Frontal cortex (tissue), 4 donors: ENCODE results near the gene TJAP1. TPM values are rescaled to one million over a fixed set of nuclear protein-coding genes. Genes with fewer than 3 reads are reported as not detected.
A peak's percentile ranks its signal among the peaks of the same experiment; 100 is the strongest.

Experiments
- DNase-seq, 2 donors: peaks; one replicate each; pipeline ENCODE4 v3.0.0; 2012; ENCODE audit warnings: low spot score in 2 of 2
- FAIRE-seq: peaks from 2 replicates; lab custom pipeline; 2012; peaks lifted over from hg19 to GRCh38; lab: Jason Lieb, UNC
- total RNA-seq: library from RNA; depleted of rRNA; stranded (reverse); fragments of >200 nt; gene quantifications from one replicate; pipeline ENCODE4 v1.2.3, GENCODE V29; 2014
- donor health status: control.
- donor health status: control.
- donor health status: control.

The TJAP1 gene
- total RNA-seq, 1 donor from 2014 or later: 2.9 TPM

DNA sequence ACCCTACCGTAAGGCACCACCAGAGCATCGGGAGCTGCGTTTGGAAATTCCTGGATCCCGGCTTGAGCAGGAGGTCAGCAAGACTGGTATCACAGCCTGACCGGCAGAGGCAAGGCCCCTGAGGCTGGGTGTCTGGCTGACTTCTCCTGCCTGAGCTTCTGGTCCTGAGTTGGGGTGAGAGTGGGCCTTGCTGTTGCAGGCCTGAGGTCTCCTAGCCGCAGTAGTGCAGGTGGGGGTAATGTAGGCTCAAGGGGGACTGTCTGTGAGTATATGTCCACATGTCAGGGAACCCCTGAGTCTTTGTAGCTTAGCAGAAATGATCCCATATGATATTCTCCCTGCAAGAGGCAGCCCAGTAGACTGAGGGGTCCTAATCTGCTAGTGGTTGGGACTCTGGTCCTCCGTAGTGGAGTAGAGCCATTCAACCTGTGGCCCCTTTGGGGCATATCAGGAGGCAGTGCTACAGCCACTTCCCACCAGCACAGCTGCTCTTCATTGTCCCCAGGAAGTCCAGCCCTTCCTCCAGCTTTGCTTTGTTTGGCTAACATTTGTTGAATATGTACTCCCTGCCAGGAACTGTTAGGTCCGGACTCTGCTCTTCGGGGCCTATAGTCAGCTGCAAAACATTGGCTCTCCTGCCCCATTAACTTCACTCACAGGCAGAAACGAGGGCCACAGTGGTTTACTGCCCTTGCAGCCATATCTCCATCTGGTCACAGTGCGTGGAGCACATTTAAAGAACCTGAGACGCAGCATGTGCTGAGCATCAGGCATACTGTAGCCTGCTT, 21.9 kb downstream of the TJAP1 start:
- DNase-seq: no peak

GRCh38 chr6:43500921-43501320, 23.6 kb downstream of the TJAP1 start:
- FAIRE-seq (no peak), DNase-seq (no peak)

More for the DNA sequence above, 21.9 kb downstream of the TJAP1 start:
- FAIRE-seq: no peak

GRCh38 chr6:43502666-43503065, 25.3 kb downstream of the TJAP1 start:
- FAIRE-seq (no peak), DNase-seq (no peak)

- DNase-seq (no peak), FAIRE-seq (no peak)
These were observed 26.1 kb downstream of the TJAP1 start for GRCh38 chr6:43503443-43503842.

- DNase-seq: no peak
- FAIRE-seq: no peak
These were observed 27.6 kb downstream of the TJAP1 start for GRCh38 chr6:43504756-43505593.

GRCh38 chr6:43505718-43506117, 28.3 kb downstream of the TJAP1 start:
- no peak for FAIRE-seq
- DNase-seq: no peak

DNA sequence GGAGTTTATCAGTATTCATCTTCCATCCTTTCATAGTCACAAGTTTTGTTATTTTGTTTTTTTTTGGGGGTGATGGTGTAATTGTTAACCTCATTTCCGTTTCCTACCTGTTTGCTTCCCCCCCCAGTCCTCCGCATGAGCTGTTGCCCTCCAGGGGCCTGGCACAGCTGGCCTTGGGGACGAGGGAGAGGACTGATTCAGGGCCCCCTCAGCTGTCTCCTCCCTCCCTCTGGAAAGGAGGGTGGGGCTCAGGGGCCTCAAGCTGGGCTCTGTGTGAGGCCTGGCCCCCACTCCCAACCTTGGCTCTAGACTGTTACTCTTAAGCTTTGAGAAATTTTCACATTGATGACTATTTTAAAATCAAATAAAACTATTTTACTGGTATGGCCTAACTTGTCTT, 28.8 kb downstream of the TJAP1 start:
- FAIRE-seq: no peak
- DNase-seq: no peak

DNA sequence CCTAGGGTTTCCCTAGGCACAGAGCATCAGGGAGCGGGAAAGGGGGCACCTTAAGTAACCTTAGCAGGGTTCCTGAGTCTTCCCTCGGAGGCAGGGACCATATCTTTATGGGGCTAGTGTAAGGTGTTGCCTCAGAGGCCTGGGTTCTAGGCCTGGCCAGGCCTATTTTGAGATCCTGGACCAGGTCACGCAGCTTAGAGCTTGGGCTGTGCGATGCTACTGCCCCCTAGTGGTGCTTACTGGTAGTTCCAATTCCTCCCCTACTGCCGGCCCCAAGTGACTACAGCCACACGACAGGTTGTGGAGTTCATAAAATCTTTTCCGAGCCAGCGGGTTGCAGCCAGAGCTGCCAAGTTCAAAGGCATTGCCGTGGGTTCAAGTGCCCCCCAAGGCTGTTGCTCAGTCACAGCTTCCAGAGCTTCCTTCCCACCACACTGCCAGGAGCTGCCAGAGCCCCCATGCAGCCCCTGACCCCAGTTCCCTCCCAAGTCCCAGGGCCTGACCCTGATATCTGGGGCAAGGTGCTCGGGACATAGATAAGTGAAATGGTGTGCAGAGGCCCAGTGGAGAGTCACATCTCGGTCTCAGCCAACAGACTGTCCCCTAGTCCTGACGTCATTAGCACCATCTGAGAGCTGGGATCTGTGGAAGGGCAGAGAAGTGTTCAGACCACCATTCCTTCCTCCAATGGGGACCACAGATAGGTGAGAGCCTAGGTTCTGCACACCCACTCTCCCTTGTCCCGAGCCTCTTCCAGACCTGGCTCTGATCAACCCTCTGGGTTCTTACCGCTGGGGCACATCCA, 29.5 kb downstream of the TJAP1 start:
- peak; percentile 74 to 79 for DNase-seq
- no peak for FAIRE-seq

DNA sequence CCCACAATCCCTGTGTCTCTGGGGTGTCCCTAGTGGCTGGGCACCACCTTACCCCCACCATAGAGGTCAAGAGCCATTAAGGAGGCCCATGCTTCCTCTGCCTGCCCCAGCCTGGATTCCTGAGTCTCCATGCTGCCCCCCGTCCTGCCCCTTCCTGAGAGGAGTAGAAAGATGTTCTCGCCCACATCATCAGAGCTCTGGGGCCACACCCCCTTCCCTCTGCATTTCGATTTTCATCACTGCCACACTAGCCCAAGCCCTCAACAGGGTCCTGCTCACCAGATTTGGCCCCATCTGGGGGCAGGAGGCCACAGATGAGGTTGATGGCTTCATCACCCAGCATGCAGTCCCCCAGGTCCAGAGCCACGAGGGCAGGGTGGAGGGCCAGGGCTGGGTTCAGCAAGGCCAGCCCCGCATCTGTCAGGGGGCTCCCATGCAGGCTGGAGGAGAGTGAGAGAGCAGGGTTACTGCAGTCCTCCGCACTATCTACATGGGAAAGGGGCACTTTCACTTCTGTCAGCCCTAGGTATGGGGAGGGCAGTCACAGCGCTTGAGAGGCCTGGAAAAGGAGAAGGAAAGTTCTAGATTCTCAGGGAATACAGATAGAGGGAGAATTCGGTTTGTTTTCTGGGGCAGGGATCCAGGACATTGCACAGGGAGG, 31.2 kb downstream of the TJAP1 start:
- no peak for DNase-seq
- FAIRE-seq: no peak

GRCh38 chr6:43509142-43509983, 32.0 kb downstream of the TJAP1 start:
- DNase-seq: no peak
- FAIRE-seq: no peak

DNA sequence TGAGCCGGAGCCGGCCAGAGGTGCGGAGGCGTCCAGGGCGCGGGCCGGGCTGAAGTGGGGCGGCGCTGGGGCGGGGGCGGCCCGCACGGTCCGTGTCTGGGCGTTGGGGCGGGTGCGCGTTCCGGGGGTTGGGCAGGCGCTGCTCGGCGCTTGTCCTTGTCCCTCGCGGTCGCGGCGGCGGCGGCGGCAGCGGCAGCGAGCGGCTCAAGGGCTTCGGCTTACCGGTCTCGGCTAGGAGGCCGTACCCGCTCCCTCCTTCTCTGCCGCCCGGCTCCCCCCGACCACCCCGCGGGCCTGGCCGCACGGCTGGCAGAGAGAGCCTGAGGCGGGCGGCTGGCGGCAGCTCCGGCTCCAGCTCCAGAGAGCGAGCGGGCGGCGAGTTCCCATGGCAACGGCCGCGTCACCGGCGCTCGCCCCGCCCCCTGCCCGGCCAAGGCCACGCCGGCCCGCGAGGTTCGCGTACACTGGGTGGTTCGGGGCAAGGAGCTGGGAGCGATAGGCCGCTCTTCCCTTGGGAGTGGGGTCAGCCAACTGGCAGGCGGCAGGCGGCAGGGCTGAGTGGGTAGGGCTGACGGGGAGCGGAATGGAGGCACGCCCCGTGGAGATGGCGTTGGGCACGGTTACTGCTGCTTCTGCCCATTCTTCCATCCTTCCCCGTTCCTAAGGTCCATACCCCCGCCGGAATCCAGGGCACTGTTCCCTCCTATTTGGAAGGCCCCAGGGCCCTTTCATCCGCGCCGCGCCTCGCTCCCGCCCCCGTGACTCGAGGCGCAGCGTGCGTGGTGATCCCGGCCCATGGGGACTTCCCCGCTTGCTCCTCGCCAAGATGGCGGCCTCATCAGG, 32.8 kb downstream of the TJAP1 start, which contains the start of gene LRRC73:
LRRC73 (minus strand) TSS at position 363 of the 843 bp plus-strand sequence. CDS start 561 bp downstream, outside the sequence.
- DNase-seq: peak; percentile 90 to 91
- no peak for FAIRE-seq

GRCh38 chr6:43510827-43511163, 33.4 kb downstream of the TJAP1 start:
- no peak for FAIRE-seq
- DNase-seq: no peak

DNA sequence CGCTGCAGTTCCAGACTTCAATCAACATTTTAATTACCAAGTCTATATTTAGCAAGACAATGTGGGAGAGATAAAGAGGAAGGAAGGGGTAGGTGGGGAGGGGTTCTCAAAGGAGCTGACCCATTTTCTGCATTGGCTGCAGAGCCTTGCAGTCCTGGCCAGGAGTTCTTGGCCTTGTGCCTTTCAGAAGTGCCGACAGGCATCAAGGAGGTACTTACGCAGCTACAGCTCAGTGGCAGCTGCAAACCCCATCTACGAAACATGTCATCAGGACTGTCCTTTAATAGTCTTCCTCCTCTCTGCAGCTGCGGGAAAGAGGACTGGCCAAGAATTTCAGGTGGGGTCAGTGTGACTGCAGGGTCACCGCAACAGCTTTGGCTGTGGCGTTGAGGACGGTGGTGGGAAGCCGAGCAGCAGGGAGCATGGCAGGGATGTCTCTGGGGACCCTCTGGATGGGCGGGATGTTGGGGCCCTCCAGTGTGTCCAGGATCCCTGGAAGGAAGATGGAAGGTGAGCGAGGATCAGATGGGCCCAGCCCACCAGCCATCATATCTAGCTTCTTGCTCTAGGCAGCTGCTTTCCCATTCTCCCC, 34.5 kb downstream of the TJAP1 start:
- no peak for FAIRE-seq
- no peak for DNase-seq

GRCh38 chr6:43515808-43516207, 38.4 kb downstream of the TJAP1 start:
- no peak for FAIRE-seq

GRCh38 chr6:43516367-43516696, 39.0 kb downstream of the TJAP1 start:
- DNase-seq (no peak), FAIRE-seq (no peak)

More at GRCh38 chr6:43515808-43516207, 38.4 kb downstream of the TJAP1 start:
- no peak for DNase-seq

DNA sequence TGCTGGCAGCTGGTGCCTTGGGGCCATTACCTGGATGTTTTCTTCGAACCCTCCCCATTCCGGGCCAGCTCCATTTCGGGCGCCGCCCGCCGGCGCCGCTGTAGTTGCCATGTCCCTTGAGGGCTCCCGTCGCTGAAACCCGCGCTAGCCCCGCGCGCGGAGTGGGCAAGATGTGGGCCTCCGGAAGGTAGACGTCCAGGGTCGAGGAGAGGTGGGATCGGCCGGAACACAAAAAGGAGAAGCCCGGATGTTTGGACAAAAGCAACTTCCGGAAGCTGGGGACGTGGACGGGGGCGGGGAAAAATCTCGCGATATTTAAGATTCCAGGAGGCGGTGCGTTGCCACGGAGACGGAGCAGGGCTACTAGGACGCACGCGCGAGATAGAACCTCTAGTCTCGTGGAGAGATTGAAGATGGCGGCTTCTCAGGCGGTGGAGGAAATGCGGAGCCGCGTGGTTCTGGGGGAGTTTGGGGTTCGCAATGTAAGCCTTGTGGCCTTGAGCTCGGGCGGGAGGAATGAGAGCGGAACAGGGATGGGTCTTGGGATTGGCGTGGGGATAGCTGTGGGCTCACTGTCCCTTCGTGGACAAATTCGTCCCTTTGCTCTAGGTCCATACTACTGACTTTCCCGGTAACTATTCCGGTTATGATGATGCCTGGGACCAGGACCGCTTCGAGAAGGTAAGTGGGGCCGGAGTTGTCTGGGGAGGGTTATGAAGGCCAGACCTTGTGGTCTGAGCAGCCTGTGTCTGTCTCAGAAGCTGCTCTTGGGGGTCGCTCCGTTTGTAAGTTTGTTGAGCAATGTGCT, 39.5 kb downstream of the TJAP1 start, which contains the start of the genes POLR1C and YIPF3:
POLR1C (plus strand) TSS at position 393 of the 808 bp plus-strand sequence; CDS start at position 414, 21 bp downstream.
YIPF3 (minus strand) TSS at position 230 of the 808 bp plus-strand sequence; CDS start at position 111, 119 bp downstream.
- FAIRE-seq (peak; percentile 33), DNase-seq (peak; percentile 89 to 97)
